IPS-20b (cell line): ENCODE results near the gene FARP1.

ENCODE experiments used
- H3K27ac ChIP-seq: one replicate; pipeline ENCODE4 v1.5.1; 2013; ENCODE audit warnings: low read length
- H3K27me3 ChIP-seq: 2 replicates; pipeline ENCODE4 v1.6.1; 2013; ENCODE audit warnings: mild to moderate bottlenecking, low read length, inconsistent platforms; ENCODE audit not compliant: insufficient read depth
- H3K36me3 ChIP-seq: 2 replicates; pipeline ENCODE4 v1.6.1; 2013; ENCODE audit warnings: low read depth, mild to moderate bottlenecking, inconsistent platforms, low read length, moderate library complexity; ENCODE audit not compliant: insufficient read depth
- H3K4me1 ChIP-seq: 2 replicates; pipeline ENCODE4 v1.6.1; 2013; ENCODE audit warnings: mild to moderate bottlenecking, control low read depth, inconsistent platforms, low read length, moderate library complexity; ENCODE audit not compliant: insufficient read depth
- H3K4me3 ChIP-seq: 2 replicates; pipeline ENCODE4 v1.5.1; 2013; ENCODE audit warnings: mild to moderate bottlenecking, low read length, inconsistent platforms
- H3K9ac ChIP-seq: 2 replicates; pipeline ENCODE4 v1.6.1; 2013; ENCODE audit warnings: low read depth, mild to moderate bottlenecking, inconsistent platforms, low read length, moderate library complexity
- H3K9me3 ChIP-seq: 2 replicates; pipeline ENCODE4 v1.6.1; 2013; ENCODE audit warnings: mild to moderate bottlenecking, low read depth, low read length, inconsistent platforms; ENCODE audit not compliant: insufficient read depth

Gene FARP1

GRCh38 chr13:98429977-98430736 is 287.3 kb downstream of the FARP1 start:
- Histone ChIP-seq H3K4me1 (no peaks in the 10 kb centered on the region), H3K4me3 (no peak overlapping the region), H3K9me3 (no peaks in the 10 kb centered on the region), H3K27me3 (no peaks in the 10 kb centered on the region), H3K27ac (no peak overlapping the region), H3K9ac (no peak overlapping the region), H3K36me3 (peaks cover 32% of the 10 kb centered on the region)

- no peak overlapping the region for H3K9ac ChIP-seq
- H3K4me1 ChIP-seq = no peaks in the 10 kb centered on the region
- H3K36me3 ChIP-seq = peaks cover 36% of the 10 kb centered on the region
- no peak overlapping the region for H3K4me3 ChIP-seq
- no peaks in the 10 kb centered on the region for H3K9me3 ChIP-seq
- H3K27ac ChIP-seq = no peak overlapping the region
- H3K27me3 ChIP-seq = no peaks in the 10 kb centered on the region
Observed at GRCh38 chr13:98432638-98433037, 289.7 kb downstream of the FARP1 start.

GRCh38 chr13:98433654-98434053 is 290.8 kb downstream of the FARP1 start:
- Histone ChIP-seq H3K4me1 (no peaks in the 10 kb centered on the region), H3K4me3 (no peak overlapping the region), H3K36me3 (peaks cover 30% of the 10 kb centered on the region), H3K27me3 (no peaks in the 10 kb centered on the region), H3K9ac (no peak overlapping the region), H3K27ac (no peak overlapping the region), H3K9me3 (no peaks in the 10 kb centered on the region)

GRCh38 chr13:98434060-98434459 is 291.2 kb downstream of the FARP1 start:
- H3K9me3 ChIP-seq = no peaks in the 10 kb centered on the region
- no peak overlapping the region for H3K27ac ChIP-seq
- peaks cover 31% of the 10 kb centered on the region for H3K36me3 ChIP-seq
- no peak overlapping the region for H3K9ac ChIP-seq
- no peaks in the 10 kb centered on the region for H3K4me1 ChIP-seq
- H3K4me3 ChIP-seq = no peak overlapping the region
- no peaks in the 10 kb centered on the region for H3K27me3 ChIP-seq

- no peak overlapping the region for H3K27ac ChIP-seq
- no peak overlapping the region for H3K4me3 ChIP-seq
- H3K9me3 ChIP-seq = no peaks in the 10 kb centered on the region
- H3K27me3 ChIP-seq = no peaks in the 10 kb centered on the region
- no peak overlapping the region for H3K9ac ChIP-seq
- H3K36me3 ChIP-seq = peaks cover 38% of the 10 kb centered on the region
- H3K4me1 ChIP-seq = no peaks in the 10 kb centered on the region
Observed at GRCh38 chr13:98435376-98435775, 292.5 kb downstream of the FARP1 start.

GRCh38 chr13:98436233-98436910 is 293.5 kb downstream of the FARP1 start:
- Histone ChIP-seq H3K9me3 (no peaks in the 10 kb centered on the region), H3K36me3 (peaks cover 46% of the 10 kb centered on the region), H3K9ac (no peak overlapping the region), H3K27ac (no peak overlapping the region), H3K4me1 (no peaks in the 10 kb centered on the region), H3K27me3 (no peaks in the 10 kb centered on the region), H3K4me3 (no peak overlapping the region)

- peaks cover 47% of the 10 kb centered on the region for H3K36me3 ChIP-seq
- H3K27me3 ChIP-seq = no peaks in the 10 kb centered on the region
- H3K4me1 ChIP-seq = no peaks in the 10 kb centered on the region
- H3K4me3 ChIP-seq = no peak overlapping the region
- no peak overlapping the region for H3K9ac ChIP-seq
- H3K27ac ChIP-seq = no peak overlapping the region
- no peaks in the 10 kb centered on the region for H3K9me3 ChIP-seq
Observed at GRCh38 chr13:98438246-98439125, 295.6 kb downstream of the FARP1 start.

- no peaks in the 10 kb centered on the region for H3K4me1 ChIP-seq
Observed at GRCh38 chr13:98439126-98439828, 296.4 kb downstream of the FARP1 start.

GRCh38 chr13:98439896-98440295 is 297.0 kb downstream of the FARP1 start:
- H3K36me3 ChIP-seq = peaks cover 47% of the 10 kb centered on the region
- H3K27ac ChIP-seq = no peak overlapping the region
- no peaks in the 10 kb centered on the region for H3K27me3 ChIP-seq
- no peaks in the 10 kb centered on the region for H3K4me1 ChIP-seq
- no peak overlapping the region for H3K4me3 ChIP-seq
- H3K9me3 ChIP-seq = no peaks in the 10 kb centered on the region
- H3K9ac ChIP-seq = no peak overlapping the region

More at GRCh38 chr13:98439126-98439828, 296.4 kb downstream of the FARP1 start:
- H3K27me3 ChIP-seq = no peaks in the 10 kb centered on the region
- no peak overlapping the region for H3K27ac ChIP-seq
- no peak overlapping the region for H3K9ac ChIP-seq
- H3K9me3 ChIP-seq = no peaks in the 10 kb centered on the region
- H3K4me3 ChIP-seq = no peak overlapping the region
- peaks cover 47% of the 10 kb centered on the region for H3K36me3 ChIP-seq

GRCh38 chr13:98440390-98441055 is 297.6 kb downstream of the FARP1 start:
- no peak overlapping the region for H3K27ac ChIP-seq
- H3K9me3 ChIP-seq = no peaks in the 10 kb centered on the region
- no peak overlapping the region for H3K9ac ChIP-seq
- H3K27me3 ChIP-seq = no peaks in the 10 kb centered on the region
- H3K4me1 ChIP-seq = no peaks in the 10 kb centered on the region; the same call in 1 of the 2 replicates
- H3K4me3 ChIP-seq = no peak overlapping the region
- peaks cover 46% of the 10 kb centered on the region for H3K36me3 ChIP-seq
